ENCODE measurements around the gene ACYP2. TPM values are rescaled to one million over a fixed set of nuclear protein-coding genes. Genes with fewer than 3 reads are reported as not detected.
A peak's percentile ranks its signal among the peaks of the same experiment; 100 is the strongest.
"Not testable (repeated sequence)": the region's sequence is repeated elsewhere in the genome, so short reads cannot be mapped to it uniquely, and the experiment has no call there.

The ACYP2 gene
- total RNA-seq, 1 experiment from 2014 or later, result 9.2 TPM

DNA sequence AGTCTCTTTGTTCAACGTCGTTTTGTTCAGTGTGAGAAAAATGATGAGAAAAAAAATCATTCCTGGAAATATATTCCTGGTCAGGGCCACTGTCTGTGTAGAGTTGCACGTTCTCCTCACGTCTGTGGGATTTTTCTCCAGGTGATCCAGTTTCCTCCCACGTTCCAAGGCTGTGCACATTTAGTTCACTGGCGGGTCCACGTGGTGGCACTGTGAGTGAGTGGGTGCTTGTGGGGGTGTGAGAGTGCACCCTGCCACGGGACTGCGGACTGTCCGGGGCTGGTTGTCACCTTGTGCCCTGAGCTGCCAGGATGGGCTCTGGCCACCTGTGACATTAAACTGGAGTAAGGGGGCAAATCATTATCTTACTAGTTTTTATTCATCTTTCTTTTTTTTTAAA lies 30.3 kb upstream of the ACYP2 start:
- Histone ChIP-seq H3K27ac (no peak overlapping the region), H3K4me3 (no peak overlapping the region), H3K9me3 (replicated peaks) (no peaks in the 10 kb centered on the region), H3K4me1 (replicated peaks) (no peaks in the 10 kb centered on the region), H3K36me3 (no peaks in the 10 kb centered on the region), H3K27me3 (replicated peaks) (no peaks in the 10 kb centered on the region)
- DNase-seq (ENCODE audit: low read depth in 1 of 2, low spot score in 2 of 2), result no peak

GRCh38 chr2:54086157-54086556 lies 29.3 kb upstream of the ACYP2 start:
- H3K4me3 ChIP-seq, result no peak overlapping the region
- no peaks in the 10 kb centered on the region for H3K36me3 ChIP-seq
- no peaks in the 10 kb centered on the region for H3K27me3 ChIP-seq (replicated peaks)
- no peak for DNase-seq (ENCODE audit: low read depth in 1 of 2, low spot score in 2 of 2)
- no peaks in the 10 kb centered on the region for H3K9me3 ChIP-seq (replicated peaks)
- no peak overlapping the region for H3K27ac ChIP-seq
- no peaks in the 10 kb centered on the region for H3K4me1 ChIP-seq (replicated peaks)

DNA sequence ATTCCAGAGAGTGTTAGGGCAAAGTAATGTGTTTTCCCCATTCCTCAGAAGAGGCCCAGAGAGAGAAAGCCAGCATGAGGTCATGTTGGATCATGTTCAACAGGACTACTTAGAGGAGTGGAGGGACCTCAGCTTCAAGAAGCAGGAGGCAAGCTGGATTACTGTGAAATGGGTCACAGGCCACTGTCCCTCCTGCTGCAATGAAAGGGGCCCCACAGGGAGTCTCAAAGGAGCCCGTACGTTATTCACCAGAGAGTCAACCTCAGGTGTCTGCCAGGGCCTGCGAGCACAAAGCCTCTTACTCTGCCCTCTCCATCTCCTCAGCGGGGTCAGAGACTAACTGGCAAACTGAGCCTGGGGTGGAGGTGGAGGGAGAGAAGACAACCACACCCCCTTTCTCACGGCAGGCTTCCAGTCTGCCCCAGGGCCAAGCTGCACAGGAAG lies 27.2 kb upstream of the ACYP2 start:
- Histone ChIP-seq H3K4me1 (replicated peaks) (no peaks in the 10 kb centered on the region), H3K27me3 (replicated peaks) (no peaks in the 10 kb centered on the region), H3K4me3 (no peak overlapping the region), H3K9me3 (replicated peaks) (no peaks in the 10 kb centered on the region), H3K36me3 (no peaks in the 10 kb centered on the region), H3K27ac (no peak overlapping the region)
- DNase-seq (ENCODE audit: low read depth in 1 of 2, low spot score in 2 of 2), result no peak

DNA sequence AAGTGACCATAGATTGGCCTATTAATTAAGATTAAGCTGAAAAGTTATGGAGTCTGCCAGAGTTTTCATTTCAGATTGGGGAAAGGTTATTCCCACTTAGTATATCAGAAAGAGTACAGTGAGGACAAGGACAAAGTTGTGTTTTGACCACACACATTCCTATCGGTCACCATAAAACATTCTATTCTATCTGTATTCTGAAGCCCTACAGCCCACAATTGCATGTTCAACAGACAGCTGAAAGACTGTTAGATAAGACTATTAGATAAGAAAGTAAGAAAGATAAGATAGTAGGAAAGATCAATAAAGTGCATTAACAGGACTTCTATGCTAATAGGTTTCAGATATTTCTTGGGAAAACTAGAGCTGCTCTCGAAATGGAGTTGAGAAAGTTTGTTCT lies 26.7 kb upstream of the ACYP2 start:
- no peaks in the 10 kb centered on the region for H3K27me3 ChIP-seq (replicated peaks)
- H3K4me1 ChIP-seq (replicated peaks), result no peaks in the 10 kb centered on the region
- DNase-seq (ENCODE audit: low read depth in 1 of 2, low spot score in 2 of 2), result no peak
- H3K9me3 ChIP-seq (replicated peaks), result no peaks in the 10 kb centered on the region
- no peak overlapping the region for H3K4me3 ChIP-seq
- no peaks in the 10 kb centered on the region for H3K36me3 ChIP-seq
- no peak overlapping the region for H3K27ac ChIP-seq

GRCh38 chr2:54090521-54091117 lies 24.8 kb upstream of the ACYP2 start:
- Histone ChIP-seq H3K27ac (no peak overlapping the region), H3K4me1 (replicated peaks) (no peaks in the 10 kb centered on the region), H3K9me3 (replicated peaks) (no peaks in the 10 kb centered on the region), H3K4me3 (no peak overlapping the region), H3K36me3 (no peaks in the 10 kb centered on the region), H3K27me3 (replicated peaks) (no peaks in the 10 kb centered on the region)
- no peak for DNase-seq (ENCODE audit: low read depth in 1 of 2, low spot score in 2 of 2)

DNA sequence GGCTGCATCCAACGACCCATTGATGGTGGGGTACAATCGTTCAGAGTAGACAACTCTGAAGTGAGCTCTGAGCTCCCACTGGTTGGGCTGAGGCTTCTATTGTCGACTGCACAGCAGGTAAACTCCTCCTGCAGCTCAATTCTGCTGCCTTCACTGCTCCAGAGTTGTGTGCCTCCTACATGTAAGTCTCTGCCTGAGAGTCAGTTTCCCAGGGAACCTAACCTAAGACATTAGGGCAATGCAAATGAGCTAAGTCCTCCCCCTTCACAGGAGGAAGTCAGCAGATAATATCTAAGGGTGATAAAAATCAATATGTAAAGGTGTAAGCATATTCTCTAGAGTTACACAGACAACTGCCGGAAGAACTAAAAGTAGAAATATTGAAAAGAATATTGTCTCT lies 22.5 kb upstream of the ACYP2 start:
- Histone ChIP-seq H3K27ac (no peak overlapping the region), H3K4me1 (replicated peaks) (no peaks in the 10 kb centered on the region), H3K9me3 (replicated peaks) (no peaks in the 10 kb centered on the region), H3K4me3 (no peak overlapping the region), H3K27me3 (replicated peaks) (no peaks in the 10 kb centered on the region), H3K36me3 (no peaks in the 10 kb centered on the region)
- no peak for DNase-seq (ENCODE audit: low read depth in 1 of 2, low spot score in 2 of 2)

GRCh38 chr2:54095406-54095805 lies 20.0 kb upstream of the ACYP2 start:
- H3K9me3 ChIP-seq (replicated peaks); H3K27ac ChIP-seq; DNase-seq (ENCODE audit: low read depth in 1 of 2, low spot score in 2 of 2); H3K27me3 ChIP-seq (replicated peaks); H3K4me1 ChIP-seq (replicated peaks); H3K4me3 ChIP-seq; H3K36me3 ChIP-seq: not testable (repeated sequence)

- H3K4me3 ChIP-seq; H3K27me3 ChIP-seq (replicated peaks); H3K4me1 ChIP-seq (replicated peaks); H3K27ac ChIP-seq; DNase-seq (ENCODE audit: low read depth in 1 of 2, low spot score in 2 of 2); H3K9me3 ChIP-seq (replicated peaks); H3K36me3 ChIP-seq: not testable (repeated sequence)
These were observed 19.3 kb upstream of the ACYP2 start for GRCh38 chr2:54096141-54096540.

DNA sequence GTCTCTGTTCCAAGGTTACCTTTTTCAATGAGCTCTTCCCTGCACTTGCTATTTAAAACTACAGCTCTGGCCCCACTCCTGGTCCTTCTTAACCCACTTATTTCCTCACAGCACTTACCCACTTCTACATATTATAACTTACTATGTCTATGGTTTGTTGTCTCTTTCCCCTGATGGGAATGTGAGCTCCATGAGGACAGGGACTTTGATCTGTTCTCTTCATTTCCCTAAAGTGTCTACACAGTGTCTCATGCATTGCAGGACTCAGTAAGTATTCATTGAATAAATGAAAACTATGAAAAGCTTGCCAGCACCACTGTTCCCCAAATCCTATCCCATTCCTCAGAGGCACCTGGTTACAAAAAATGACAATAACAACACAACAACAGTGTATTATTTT lies 18.3 kb upstream of the ACYP2 start:
- Histone ChIP-seq H3K27ac (no peak overlapping the region), H3K4me1 (replicated peaks) (no peaks in the 10 kb centered on the region), H3K36me3 (no peaks in the 10 kb centered on the region), H3K9me3 (replicated peaks) (no peaks in the 10 kb centered on the region), H3K27me3 (replicated peaks) (no peaks in the 10 kb centered on the region), H3K4me3 (no peak overlapping the region)
- no peak for DNase-seq (ENCODE audit: low read depth in 1 of 2, low spot score in 2 of 2)

DNA sequence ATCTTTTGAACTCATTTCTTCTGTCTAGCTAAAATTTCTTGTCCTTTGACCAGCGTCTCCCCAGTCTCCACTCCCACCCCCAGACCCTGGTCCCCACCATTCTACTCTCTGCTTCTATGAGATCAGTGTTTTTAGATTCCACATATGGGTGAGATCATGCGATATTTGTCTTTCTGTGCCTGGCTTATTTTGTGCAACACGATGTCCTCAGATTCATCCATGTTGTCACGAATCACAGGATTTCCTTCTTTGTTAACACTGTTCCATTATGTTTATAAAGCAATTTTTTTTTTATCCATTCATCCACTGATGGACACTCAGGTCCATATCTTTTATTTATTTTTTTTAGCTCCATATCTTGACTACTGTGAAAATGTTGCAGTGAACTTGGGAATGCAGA lies 16.0 kb upstream of the ACYP2 start:
- Histone ChIP-seq H3K9me3 (replicated peaks) (no peaks in the 10 kb centered on the region), H3K27me3 (replicated peaks) (no peaks in the 10 kb centered on the region), H3K4me1 (replicated peaks) (0 out of 2 replicates have a peak, but pooled peaks cover 3% of the 10 kb centered on the region), H3K4me3 (no peak overlapping the region), H3K36me3 (no peaks in the 10 kb centered on the region), H3K27ac (no peak overlapping the region)
- no peak for DNase-seq (ENCODE audit: low read depth in 1 of 2, low spot score in 2 of 2)

- Histone ChIP-seq H3K27me3 (replicated peaks) (no peaks in the 10 kb centered on the region), H3K4me3 (no peak overlapping the region), H3K27ac (no peak overlapping the region), H3K9me3 (replicated peaks) (no peaks in the 10 kb centered on the region), H3K4me1 (replicated peaks) (0 out of 2 replicates have a peak, but pooled peaks cover 3% of the 10 kb centered on the region), H3K36me3 (no peaks in the 10 kb centered on the region)
- no peak for DNase-seq (ENCODE audit: low read depth in 1 of 2, low spot score in 2 of 2)
These were observed 15.4 kb upstream of the ACYP2 start for GRCh38 chr2:54099829-54100585.

GRCh38 chr2:54100772-54101171 lies 14.6 kb upstream of the ACYP2 start:
- H3K27me3 ChIP-seq (replicated peaks), result no peaks in the 10 kb centered on the region
- no peaks in the 10 kb centered on the region for H3K36me3 ChIP-seq
- H3K4me3 ChIP-seq, result no peak overlapping the region
- no peaks in the 10 kb centered on the region for H3K9me3 ChIP-seq (replicated peaks)
- 0 out of 2 replicates have a peak, but pooled peaks cover 3% of the 10 kb centered on the region for H3K4me1 ChIP-seq (replicated peaks)
- no peak for DNase-seq (ENCODE audit: low read depth in 1 of 2, low spot score in 2 of 2)
- no peak overlapping the region for H3K27ac ChIP-seq

DNA sequence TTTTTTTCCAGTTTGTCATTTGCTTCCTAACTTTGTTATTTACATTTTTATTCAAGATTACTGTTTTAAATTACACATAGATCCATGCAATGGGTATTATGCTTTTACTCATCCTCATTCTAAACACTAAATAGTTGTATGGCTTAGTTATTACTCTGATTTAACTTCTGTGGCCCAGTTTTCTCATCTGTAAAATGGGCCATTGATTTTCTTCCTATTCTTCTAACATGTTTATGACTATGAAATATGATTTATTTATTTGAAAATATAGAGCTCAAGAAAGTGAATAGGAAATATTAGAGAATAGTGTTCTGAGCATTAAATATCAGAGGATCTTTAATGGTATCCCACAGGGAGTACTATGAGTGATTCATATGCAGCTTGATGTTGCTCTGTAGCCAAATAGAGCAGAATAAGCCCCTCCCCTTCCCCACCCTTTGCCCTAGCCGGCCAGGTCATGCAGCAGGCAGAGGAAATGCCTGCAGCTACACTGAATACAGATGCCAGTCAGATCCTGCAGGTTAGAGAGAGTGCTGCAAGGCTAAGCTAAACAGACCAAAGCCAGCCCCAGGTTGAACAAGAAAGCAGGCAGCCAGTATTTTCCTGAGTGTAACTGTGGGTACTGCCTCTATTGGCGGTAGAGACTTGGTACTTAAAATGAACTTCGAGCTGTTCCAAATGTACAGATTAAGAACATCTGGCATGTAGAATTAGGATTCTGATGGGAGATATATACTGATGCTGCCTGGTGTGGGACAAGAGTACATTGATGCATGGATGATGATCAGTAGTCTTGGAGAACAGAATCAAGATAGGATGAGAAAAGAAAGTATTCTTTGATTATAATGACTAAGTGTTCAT lies 11.7 kb upstream of the ACYP2 start:
- Histone ChIP-seq H3K9me3 (replicated peaks) (no peaks in the 10 kb centered on the region), H3K27ac (no peak overlapping the region)
- DNase-seq (ENCODE audit: low read depth in 1 of 2, low spot score in 2 of 2), result peak; percentile 31 to 61

More for the DNA sequence above, 11.7 kb upstream of the ACYP2 start:
- Histone ChIP-seq H3K4me1 (replicated peaks) (0 out of 2 replicates have a peak, but pooled peaks cover 3% of the 10 kb centered on the region), H3K27me3 (replicated peaks) (no peaks in the 10 kb centered on the region), H3K4me3 (no peak overlapping the region), H3K36me3 (no peaks in the 10 kb centered on the region)
